PC-9 (cell line): ENCODE measurements around the gene LMAN1L. TPM values are rescaled to one million over a fixed set of nuclear protein-coding genes. Genes with fewer than 3 reads are reported as not detected.
"Not testable (repeated sequence)": the region's sequence is repeated elsewhere in the genome, so short reads cannot be mapped to it uniquely, and the experiment has no call there.

Experiments used
- BruUV-seq: library from RNA; stranded (reverse); fragments of 400-500 nt; replicated peaks from 2 replicates; lab custom pipeline; 2021; lab: Mats Ljungman, UMichigan
- CTCF ChIA-PET: fragments of 300-600 bp; sonication (Branson Sonifier 250); formaldehyde crosslinking; loops from one replicate; lab custom pipeline; 2022; ENCODE audit warnings: antibody characterized with exemption; lab: Charles Lee
- POLR2A ChIA-PET: fragments of 300-600 bp; sonication (Branson Sonifier 250); formaldehyde crosslinking; loops from one replicate; lab custom pipeline; 2022; ENCODE audit warnings: antibody characterized with exemption; ENCODE audit not compliant: unreplicated experiment; lab: Charles Lee
- DNase-seq, 2 experiments: peaks; one replicate each; pipeline versions ENCODE4 v3.0.0 to v3.0.0-alpha.2; 2015 to 2022; ENCODE audit warnings: mixed read lengths in 1 of 2
- H2AFZ ChIP-seq: fragments of 200-600 bp; sonication (generic); 2 replicates; pipeline ENCODE4 v1.8.1; 2017; ENCODE audit warnings: antibody characterized with exemption
- H3F3A ChIP-seq: fragments of 200-600 bp; sonication (generic); 2 replicates; pipeline ENCODE4 v1.8.1; 2017; ENCODE audit warnings: antibody characterized with exemption, mild to moderate bottlenecking, low read depth; ENCODE audit not compliant: insufficient read depth
- H3K27ac ChIP-seq: fragments of 200-600 bp; sonication (generic); 2 replicates; pipeline ENCODE4 v1.6.1; 2016; ENCODE audit warnings: mixed run types
- H3K27me3 ChIP-seq: fragments of 200-600 bp; sonication (generic); 2 replicates; pipeline ENCODE4 v1.6.1; 2016; ENCODE audit warnings: low read depth, mixed run types; ENCODE audit not compliant: insufficient read depth
- H3K36me3 ChIP-seq: fragments of 200-600 bp; sonication (generic); 2 replicates; pipeline ENCODE4 v1.6.1; 2016; ENCODE audit warnings: low read depth, mixed run types
- H3K4me1 ChIP-seq: fragments of 200-600 bp; sonication (generic); replicated peaks from 2 replicates; pipeline ENCODE4 v1.6.1; 2016; ENCODE audit warnings: mixed run types; ENCODE audit not compliant: insufficient read depth
- H3K4me2 ChIP-seq: fragments of 200-600 bp; sonication (generic); 2 replicates; pipeline ENCODE4 v1.6.1; 2017; ENCODE audit warnings: mixed run types
- H3K4me3 ChIP-seq: fragments of 200-600 bp; sonication (generic); 2 replicates; pipeline ENCODE4 v1.6.1; 2016; ENCODE audit warnings: mixed run types
- H3K79me2 ChIP-seq: fragments of 200-600 bp; sonication (generic); 2 replicates; pipeline ENCODE4 v1.6.1; 2017; ENCODE audit warnings: low read depth, mixed run types
- H3K9me2 ChIP-seq: fragments of 200-600 bp; sonication (generic); 2 replicates; pipeline ENCODE4 v1.8.1; 2017; ENCODE audit warnings: mild to moderate bottlenecking; ENCODE audit not compliant: insufficient read depth
- H3K9me3 ChIP-seq: fragments of 200-600 bp; sonication (generic); 2 replicates; pipeline ENCODE4 v1.8.1; 2016; ENCODE audit warnings: low read depth; ENCODE audit not compliant: insufficient read depth
- H4K20me1 ChIP-seq: fragments of 200-600 bp; sonication (generic); 2 replicates; pipeline ENCODE4 v1.8.1; 2017; ENCODE audit not compliant: insufficient read depth
- CTCF ChIP-seq: fragments of 200-600 bp; sonication (generic); conservative IDR thresholded peaks from 2 replicates; pipeline ENCODE4 v1.6.1; 2017; ENCODE audit warnings: mixed run types, antibody characterized with exemption, mild to moderate bottlenecking, moderate library complexity
- EZH2 ChIP-seq: fragments of 200-600 bp; sonication (generic); IDR thresholded peaks from 2 replicates; pipeline ENCODE4 v1.8.0; 2017; ENCODE audit warnings: antibody characterized with exemption, low read depth
- intact Hi-C: fragments of 100-400 bp; cut with micrococcal nuclease; formaldehyde crosslinking; loops from one replicate; pipeline ENCODE4 v1.10.0; 2022; ENCODE audit not compliant: unreplicated experiment
- total RNA-seq: library from RNA; stranded (reverse); gene quantifications from 2 replicates; pipeline ENCODE4 v1.2.3, GENCODE V29; 2021

The LMAN1L gene
- total RNA-seq, 1 experiment from 2014 or later: not detected

GRCh38 chr15:74784426-74785193, 28.0 kb upstream of the LMAN1L start:
- Histone ChIP-seq H3K4me1 (peaks cover 33% of the 10 kb centered on the region), H4K20me1 (peaks cover 41% of the 10 kb centered on the region), H3K79me2 (peaks cover 56% of the 10 kb centered on the region), H3K9me2 (no peaks in the 10 kb centered on the region), H3K27me3 (no peaks in the 10 kb centered on the region), H2AFZ (no peak overlapping the region), H3K36me3 (no peaks in the 10 kb centered on the region; the same call in none of the 2 replicates), H3F3A (no peaks in the 10 kb centered on the region; the same call in 1 of the 2 replicates), H3K4me3 (no peak overlapping the region), H3K9me3 (no peaks in the 10 kb centered on the region), H3K4me2 (no peak overlapping the region), H3K27ac (no peak overlapping the region)
- TF ChIP-seq EZH2 (no peak), CTCF (no peak)
- intact Hi-C loops: no loop called here
- no TSS peak for BruUV-seq
- POLR2A ChIA-PET: no interaction called here
- no peak for DNase-seq
- CTCF ChIA-PET: interaction anchor here (0.7 to 1.1 kb wide), 2 partner anchors 121 to 166 kb away, joined by 3 read pairs; no protein-coding TSS in a partner anchor

- Histone ChIP-seq H3K4me2 (no peak overlapping the region), H4K20me1 (peaks cover 43% of the 10 kb centered on the region), H3K79me2 (peaks cover 61% of the 10 kb centered on the region), H2AFZ (no peak overlapping the region), H3K4me3 (no peak overlapping the region), H3K27ac (no peak overlapping the region), H3F3A (no peaks in the 10 kb centered on the region), H3K27me3 (no peaks in the 10 kb centered on the region), H3K9me2 (no peaks in the 10 kb centered on the region), H3K9me3 (no peaks in the 10 kb centered on the region), H3K36me3 (no peaks in the 10 kb centered on the region; the same call in none of the 2 replicates), H3K4me1 (peaks cover 35% of the 10 kb centered on the region)
- intact Hi-C loops: no loop called here
- CTCF ChIA-PET: no interaction called here
- no TSS peak for BruUV-seq
- DNase-seq: no peak
- POLR2A ChIA-PET: no interaction called here
- no peak for TF ChIP-seq CTCF
- TF ChIP-seq EZH2: no peak
These were observed 27.2 kb upstream of the LMAN1L start for GRCh38 chr15:74785194-74786032.

GRCh38 chr15:74786081-74786480, 26.6 kb upstream of the LMAN1L start:
- H3K9me2 ChIP-seq, H3K9me3 ChIP-seq, H3K4me2 ChIP-seq, H3K27ac ChIP-seq, POLR2A ChIA-PET, H3K27me3 ChIP-seq, H3K4me3 ChIP-seq, CTCF ChIA-PET, DNase-seq, H2AFZ ChIP-seq, intact Hi-C loops, H3F3A ChIP-seq, H3K36me3 ChIP-seq, BruUV-seq: not testable (repeated sequence)
- Histone ChIP-seq H3K79me2 (peaks cover 61% of the 10 kb centered on the region), H3K4me1 (peaks cover 35% of the 10 kb centered on the region), H4K20me1 (peaks cover 43% of the 10 kb centered on the region)
